ENCODE results near the gene PRDM5. TPM values are rescaled to one million over a fixed set of nuclear protein-coding genes. Genes with fewer than 3 reads are reported as not detected.

The PRDM5 gene
- total and polyA plus RNA-seq, 2 donors (not counting 1 experiment from before 2014, with no cell fraction given): 8.6 to 19.0 TPM

DNA sequence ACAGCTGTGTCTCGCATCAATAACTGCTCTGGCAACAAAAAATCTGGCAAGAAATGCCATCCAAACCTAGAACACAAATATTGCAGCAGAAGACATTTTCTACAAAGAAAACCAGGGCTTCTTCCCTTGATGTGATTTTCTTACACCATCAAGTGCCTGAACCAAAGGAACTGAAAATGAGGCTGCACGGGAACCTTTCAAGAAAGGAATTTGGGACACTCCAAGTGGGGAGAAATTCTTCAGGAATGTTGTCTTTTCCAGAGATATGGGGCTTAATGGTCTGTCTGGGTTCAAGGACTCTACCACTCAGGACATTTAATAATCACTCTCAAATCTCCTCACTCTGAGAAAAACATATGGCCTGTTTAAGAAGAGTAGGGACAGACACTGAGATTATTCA is 57.6 kb downstream of the PRDM5 start:
- Histone ChIP-seq H3K27ac (ENCODE audit: insufficient read depth, low read length) (no peak overlapping the region), H3K4me2 (ENCODE audit: extremely low read depth, insufficient read depth, low read length) (no peak overlapping the region), H2AFZ (ENCODE audit: low read length) (no peak overlapping the region), H3K27me3 (ENCODE audit: control insufficient read depth, insufficient read depth, low read length) (no peaks in the 10 kb centered on the region), H3K4me3 (replicated peaks in 1 of 4; ENCODE audit: control extremely low read depth in 1 of 4, insufficient read depth in 1 of 4, low read depth in 3 of 4, low read length in 4 of 4) (no peak overlapping the region), H4K20me1 (ENCODE audit: control insufficient read depth, extremely low read depth, insufficient read depth, low read length) (no peaks in the 10 kb centered on the region), H3K9me3 (ENCODE audit: control insufficient read depth, insufficient read depth, low read depth, low read length) (no peaks in the 10 kb centered on the region), H3K79me2 (ENCODE audit: control insufficient read depth, insufficient read depth, low read length) (no peaks in the 10 kb centered on the region), H3K4me1 (ENCODE audit: control insufficient read depth, extremely low read depth, insufficient read depth, low read length) (no peaks in the 10 kb centered on the region), H3K9ac (ENCODE audit: insufficient read depth, low read length) (no peak overlapping the region), H3K36me3 (ENCODE audit: control insufficient read depth, insufficient read depth, low read length) (no peaks in the 10 kb centered on the region)
- TF ChIP-seq, protein P1, sequence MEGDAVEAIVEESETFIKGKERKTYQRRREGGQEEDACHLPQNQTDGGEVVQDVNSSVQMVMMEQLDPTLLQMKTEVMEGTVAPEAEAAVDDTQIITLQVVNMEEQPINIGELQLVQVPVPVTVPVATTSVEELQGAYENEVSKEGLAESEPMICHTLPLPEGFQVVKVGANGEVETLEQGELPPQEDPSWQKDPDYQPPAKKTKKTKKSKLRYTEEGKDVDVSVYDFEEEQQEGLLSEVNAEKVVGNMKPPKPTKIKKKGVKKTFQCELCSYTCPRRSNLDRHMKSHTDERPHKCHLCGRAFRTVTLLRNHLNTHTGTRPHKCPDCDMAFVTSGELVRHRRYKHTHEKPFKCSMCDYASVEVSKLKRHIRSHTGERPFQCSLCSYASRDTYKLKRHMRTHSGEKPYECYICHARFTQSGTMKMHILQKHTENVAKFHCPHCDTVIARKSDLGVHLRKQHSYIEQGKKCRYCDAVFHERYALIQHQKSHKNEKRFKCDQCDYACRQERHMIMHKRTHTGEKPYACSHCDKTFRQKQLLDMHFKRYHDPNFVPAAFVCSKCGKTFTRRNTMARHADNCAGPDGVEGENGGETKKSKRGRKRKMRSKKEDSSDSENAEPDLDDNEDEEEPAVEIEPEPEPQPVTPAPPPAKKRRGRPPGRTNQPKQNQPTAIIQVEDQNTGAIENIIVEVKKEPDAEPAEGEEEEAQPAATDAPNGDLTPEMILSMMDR (conservative IDR thresholded peaks at IDR 0.05 in 1 of 2, IDR thresholded peaks at IDR 0.05 in 1 of 2; ENCODE audit: low read depth in 1 of 2, low read length in 2 of 2): no peak
- no peak for TF ChIP-seq EZH2 (IDR thresholded peaks at IDR 0.05; ENCODE audit: low read length, missing control alignments)
- DNase-seq (ENCODE audit: low read depth in 2 of 2): no peak

DNA sequence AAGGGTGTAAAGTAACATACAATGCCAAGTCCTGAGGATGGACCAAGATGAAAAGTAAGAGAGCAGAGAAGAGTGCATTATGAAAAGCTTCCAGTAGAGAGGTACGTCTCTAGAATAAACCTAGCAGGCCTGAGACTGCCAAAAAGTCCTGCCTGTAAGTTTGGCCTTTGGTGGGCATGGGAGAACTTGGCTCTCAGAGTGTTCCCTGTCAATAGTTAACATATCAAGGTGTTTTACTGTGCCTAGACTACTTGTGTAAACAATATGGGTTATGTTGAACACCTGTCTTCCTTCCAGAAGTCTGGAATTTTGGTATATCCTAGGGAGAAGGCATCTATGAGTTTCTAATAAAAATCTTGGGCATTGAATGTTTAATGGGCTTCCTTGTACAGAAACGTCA is 60.1 kb downstream of the PRDM5 start:
- DNase-seq (ENCODE audit: low read depth in 2 of 2): no peak
- no peaks in the 10 kb centered on the region for H3K79me2 ChIP-seq (ENCODE audit: control insufficient read depth, insufficient read depth, low read length)
- H2AFZ ChIP-seq (ENCODE audit: low read length): no peak overlapping the region
- H3K27me3 ChIP-seq (ENCODE audit: control insufficient read depth, insufficient read depth, low read length): no peaks in the 10 kb centered on the region
- no peak overlapping the region for H3K9ac ChIP-seq (ENCODE audit: insufficient read depth, low read length)
- H3K4me1 ChIP-seq (ENCODE audit: control insufficient read depth, extremely low read depth, insufficient read depth, low read length): peaks cover 2% of the 10 kb centered on the region
- no peaks in the 10 kb centered on the region for H3K9me3 ChIP-seq (ENCODE audit: control insufficient read depth, insufficient read depth, low read depth, low read length)
- no peak overlapping the region for H3K4me2 ChIP-seq (ENCODE audit: extremely low read depth, insufficient read depth, low read length)
- H4K20me1 ChIP-seq (ENCODE audit: control insufficient read depth, extremely low read depth, insufficient read depth, low read length): no peaks in the 10 kb centered on the region
- TF ChIP-seq, protein P1 (conservative IDR thresholded peaks at IDR 0.05 in 1 of 2, IDR thresholded peaks at IDR 0.05 in 1 of 2; ENCODE audit: low read depth in 1 of 2, low read length in 2 of 2): no peak
- no peak for TF ChIP-seq EZH2 (IDR thresholded peaks at IDR 0.05; ENCODE audit: low read length, missing control alignments)
- no peak overlapping the region for H3K4me3 ChIP-seq (replicated peaks in 1 of 4; ENCODE audit: control extremely low read depth in 1 of 4, insufficient read depth in 1 of 4, low read depth in 3 of 4, low read length in 4 of 4)
- H3K36me3 ChIP-seq (ENCODE audit: control insufficient read depth, insufficient read depth, low read length): no peaks in the 10 kb centered on the region
- no peak overlapping the region for H3K27ac ChIP-seq (ENCODE audit: insufficient read depth, low read length)

DNA sequence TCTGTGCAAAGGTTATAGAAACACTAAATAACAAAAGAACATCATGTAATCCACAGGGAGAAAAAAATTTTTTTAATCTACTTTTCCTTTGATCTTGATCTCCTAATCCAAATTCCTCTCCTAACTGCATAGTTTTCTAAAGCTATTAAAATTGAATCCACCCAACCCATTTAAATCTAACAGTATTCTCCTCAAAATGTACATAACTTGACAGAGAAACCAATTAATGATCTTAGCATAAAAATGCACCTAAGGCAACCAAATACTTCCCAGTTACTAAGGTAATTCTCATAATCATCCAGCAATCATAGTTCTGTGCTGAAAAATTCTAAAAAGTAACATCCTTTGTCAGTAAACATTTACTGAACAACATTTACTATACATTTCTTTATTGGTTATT is 60.7 kb downstream of the PRDM5 start:
- no peaks in the 10 kb centered on the region for H3K9me3 ChIP-seq (ENCODE audit: control insufficient read depth, insufficient read depth, low read depth, low read length)
- no peaks in the 10 kb centered on the region for H4K20me1 ChIP-seq (ENCODE audit: control insufficient read depth, extremely low read depth, insufficient read depth, low read length)
- H3K27me3 ChIP-seq (ENCODE audit: control insufficient read depth, insufficient read depth, low read length): no peaks in the 10 kb centered on the region
- DNase-seq (ENCODE audit: low read depth in 2 of 2): no peak
- H3K27ac ChIP-seq (ENCODE audit: insufficient read depth, low read length): no peak overlapping the region
- H3K36me3 ChIP-seq (ENCODE audit: control insufficient read depth, insufficient read depth, low read length): no peaks in the 10 kb centered on the region
- H3K4me3 ChIP-seq (replicated peaks in 1 of 4; ENCODE audit: control extremely low read depth in 1 of 4, insufficient read depth in 1 of 4, low read depth in 3 of 4, low read length in 4 of 4): no peak overlapping the region
- H3K4me2 ChIP-seq (ENCODE audit: extremely low read depth, insufficient read depth, low read length): no peak overlapping the region
- H2AFZ ChIP-seq (ENCODE audit: low read length): no peak overlapping the region
- H3K4me1 ChIP-seq (ENCODE audit: control insufficient read depth, extremely low read depth, insufficient read depth, low read length): peaks cover 2% of the 10 kb centered on the region
- TF ChIP-seq, protein P1 (conservative IDR thresholded peaks at IDR 0.05 in 1 of 2, IDR thresholded peaks at IDR 0.05 in 1 of 2; ENCODE audit: low read depth in 1 of 2, low read length in 2 of 2): no peak
- TF ChIP-seq EZH2 (IDR thresholded peaks at IDR 0.05; ENCODE audit: low read length, missing control alignments): no peak
- H3K9ac ChIP-seq (ENCODE audit: insufficient read depth, low read length): no peak overlapping the region
- H3K79me2 ChIP-seq (ENCODE audit: control insufficient read depth, insufficient read depth, low read length): no peaks in the 10 kb centered on the region

All from fibroblast of lung (primary cell).